OCI-LY7 (cell line): ENCODE results near the gene PROB1. TPM values are rescaled to one million over a fixed set of nuclear protein-coding genes. Genes with fewer than 3 reads are reported as not detected.

Source experiments
- BruUV-seq: library from RNA; stranded (reverse); fragments of 400-500 nt; replicated peaks from 2 replicates; lab custom pipeline; 2021; lab: Mats Ljungman, UMichigan
- CTCF ChIA-PET: fragments of 300-600 bp; sonication (Branson Sonifier 250); formaldehyde crosslinking; loops from one replicate; lab custom pipeline; 2022; ENCODE audit warnings: antibody characterized with exemption; ENCODE audit not compliant: unreplicated experiment; lab: Charles Lee
- POLR2A ChIA-PET: fragments of 300-600 bp; sonication (Branson Sonifier 250); formaldehyde crosslinking; loops from one replicate; lab custom pipeline; 2022; ENCODE audit warnings: antibody characterized with exemption; lab: Charles Lee
- DNase-seq: peaks from one replicate; pipeline ENCODE4 v3.0.0-alpha.2; 2015; ENCODE audit warnings: low spot score
- H2AFZ ChIP-seq: fragments of 200-600 bp; sonication (generic), shearing (Covaris generic); 2 replicates; pipeline ENCODE4 v1.6.1; 2014; ENCODE audit warnings: mild to moderate bottlenecking, antibody characterized with exemption, low read length, moderate library complexity
- H3K27ac ChIP-seq: fragments of 200-600 bp; sonication (generic); 2 replicates; pipeline ENCODE4 v1.5.1; 2014; ENCODE audit warnings: mixed run types, low read depth, mild to moderate bottlenecking, moderate library complexity, low read length, inconsistent platforms; ENCODE audit not compliant: poor library complexity, severe bottlenecking
- H3K36me3 ChIP-seq: fragments of 200-600 bp; sonication (generic); 2 replicates; pipeline ENCODE4 v1.6.1; 2014; ENCODE audit warnings: mild to moderate bottlenecking, antibody characterized with exemption, low read length, moderate library complexity, mixed read lengths; ENCODE audit not compliant: insufficient read depth
- H3K4me1 ChIP-seq: fragments of 200-600 bp; sonication (generic); 2 replicates; pipeline ENCODE4 v1.5.1; 2014; ENCODE audit warnings: mild to moderate bottlenecking, low read length; ENCODE audit not compliant: insufficient read depth, poor library complexity, severe bottlenecking
- H3K4me2 ChIP-seq: fragments of 200-600 bp; sonication (generic); 2 replicates; pipeline ENCODE4 v1.6.1; 2014; ENCODE audit warnings: mild to moderate bottlenecking, low read length
- H3K4me3 ChIP-seq: fragments of 200-600 bp; sonication (generic); 2 replicates; pipeline ENCODE4 v1.5.1; 2014; ENCODE audit warnings: mild to moderate bottlenecking, low read depth, low read length; ENCODE audit not compliant: poor library complexity, severe bottlenecking
- H3K79me2 ChIP-seq: fragments of 200-600 bp; sonication (generic); 2 replicates; pipeline ENCODE4 v1.6.1; 2016; ENCODE audit warnings: low read depth, mild to moderate bottlenecking, low read length, moderate library complexity, mixed read lengths; ENCODE audit not compliant: insufficient read depth
- H3K9me2 ChIP-seq: fragments of 200-600 bp; sonication (generic); 2 replicates; pipeline ENCODE4 v1.6.1; 2016; ENCODE audit warnings: mild to moderate bottlenecking, low read length, mixed read lengths; ENCODE audit not compliant: insufficient read depth
- H3K9me3 ChIP-seq: fragments of 200-600 bp; sonication (generic); 2 replicates; pipeline ENCODE4 v1.6.1; 2014; ENCODE audit warnings: mild to moderate bottlenecking, mixed run types, low read length, mixed read lengths
- H4K20me1 ChIP-seq: fragments of 200-600 bp; sonication (generic); 2 replicates; pipeline ENCODE4 v1.6.1; 2014; ENCODE audit warnings: mild to moderate bottlenecking, antibody characterized with exemption, low read length, moderate library complexity, mixed read lengths; ENCODE audit not compliant: insufficient read depth
- CTCF ChIP-seq: fragments of 200-600 bp; sonication (generic); conservative IDR thresholded peaks from 2 replicates; pipeline ENCODE4 v1.5.1; 2014; ENCODE audit warnings: mild to moderate bottlenecking, antibody characterized with exemption, low read length, moderate library complexity, mixed read lengths
- EZH2phosphoT487 ChIP-seq: fragments of 200-600 bp; sonication (generic); IDR thresholded peaks from 2 replicates; pipeline ENCODE4 v1.6.1; 2018; ENCODE audit warnings: low read depth, borderline replicate concordance, mild to moderate bottlenecking, mixed run types, antibody characterized with exemption, low read length, moderate library complexity, mixed read lengths
- intact Hi-C: fragments of 100-400 bp; cut with micrococcal nuclease; formaldehyde crosslinking; loops from one replicate; pipeline ENCODE4 v1.10.0; 2022; ENCODE audit not compliant: unreplicated experiment
- total RNA-seq, 2 experiments: library from RNA; depleted of rRNA in 1 of 2; stranded (reverse); fragments of >200 nt in 1 of 2; shearing (Covaris generic) in 1 of 2; gene quantifications; 2 replicates each; pipeline ENCODE4 v1.2.3, GENCODE V29; 2014 to 2022

Gene PROB1
- total RNA-seq, 2 experiments from 2014 or later: 4.6 to 5.9 TPM

DNA sequence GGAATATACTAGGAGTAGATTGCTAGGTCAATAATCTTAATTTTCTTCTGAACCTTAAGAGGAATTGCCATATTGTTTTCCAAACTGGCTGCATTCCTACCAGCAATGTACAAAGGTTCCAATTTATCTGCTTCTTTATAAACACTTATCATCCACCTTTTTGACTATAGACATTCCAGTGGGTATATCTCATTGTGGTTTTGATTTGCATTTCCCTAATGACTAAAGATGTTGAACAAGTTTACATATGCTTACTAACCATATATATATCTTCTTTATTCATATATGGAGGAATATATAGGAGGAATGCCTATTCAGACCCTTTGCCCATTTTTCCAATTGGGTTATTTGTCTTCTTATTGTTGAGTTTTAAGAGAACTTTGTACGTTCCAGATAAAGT, 36.8 kb upstream of the PROB1 start:
- BruUV-seq: no TSS peak
- Histone ChIP-seq H3K4me2 (no peak overlapping the region), H3K79me2 (no peaks in the 10 kb centered on the region), H3K27ac (no peak overlapping the region), H3K36me3 (no peaks in the 10 kb centered on the region), H3K4me3 (no peak overlapping the region), H2AFZ (no peak overlapping the region), H3K4me1 (no peaks in the 10 kb centered on the region), H3K9me3 (no peaks in the 10 kb centered on the region), H4K20me1 (no peaks in the 10 kb centered on the region), H3K9me2 (no peaks in the 10 kb centered on the region)
- POLR2A ChIA-PET: interaction anchor here (0.8 kb wide), 1 partner anchor 11 kb away, joined by 3 read pairs; no protein-coding TSS in a partner anchor
- DNase-seq: no peak
- intact Hi-C loops: no loop called here
- no peak for TF ChIP-seq EZH2phosphoT487
- TF ChIP-seq CTCF: no peak
- CTCF ChIA-PET: no interaction called here

DNA sequence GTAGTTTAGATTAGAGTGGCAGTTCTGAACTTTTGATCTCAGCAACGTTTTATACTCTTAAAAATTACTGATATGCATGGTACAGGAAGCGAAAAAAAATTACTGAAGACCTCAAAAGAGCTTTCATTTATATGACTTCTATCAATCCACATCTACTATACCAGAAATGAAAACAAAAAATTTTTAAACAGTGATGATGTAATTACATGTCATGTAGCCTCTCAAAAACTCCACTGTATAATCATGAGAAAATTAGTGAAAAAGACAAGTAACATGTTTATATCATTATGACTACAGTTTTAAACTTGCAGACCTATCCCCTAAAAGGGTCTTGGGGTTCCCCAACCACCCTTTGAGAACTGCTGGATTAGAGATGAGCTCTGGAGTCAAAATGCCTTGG, 35.1 kb upstream of the PROB1 start:
- ChIA-PET CTCF (no interaction called here), POLR2A (interaction anchor here (0.6 kb wide), 1 partner anchor 9 kb away, joined by 3 read pairs; no protein-coding TSS in a partner anchor)
- no peak for TF ChIP-seq CTCF
- no peak for TF ChIP-seq EZH2phosphoT487
- intact Hi-C loops: no loop called here
- Histone ChIP-seq H3K9me2 (no peaks in the 10 kb centered on the region), H3K4me3 (no peak overlapping the region), H3K4me1 (no peaks in the 10 kb centered on the region), H4K20me1 (no peaks in the 10 kb centered on the region), H3K79me2 (no peaks in the 10 kb centered on the region), H2AFZ (no peak overlapping the region), H3K9me3 (no peaks in the 10 kb centered on the region), H3K36me3 (no peaks in the 10 kb centered on the region), H3K27ac (no peak overlapping the region), H3K4me2 (no peak overlapping the region)
- BruUV-seq: no TSS peak
- DNase-seq: no peak

DNA sequence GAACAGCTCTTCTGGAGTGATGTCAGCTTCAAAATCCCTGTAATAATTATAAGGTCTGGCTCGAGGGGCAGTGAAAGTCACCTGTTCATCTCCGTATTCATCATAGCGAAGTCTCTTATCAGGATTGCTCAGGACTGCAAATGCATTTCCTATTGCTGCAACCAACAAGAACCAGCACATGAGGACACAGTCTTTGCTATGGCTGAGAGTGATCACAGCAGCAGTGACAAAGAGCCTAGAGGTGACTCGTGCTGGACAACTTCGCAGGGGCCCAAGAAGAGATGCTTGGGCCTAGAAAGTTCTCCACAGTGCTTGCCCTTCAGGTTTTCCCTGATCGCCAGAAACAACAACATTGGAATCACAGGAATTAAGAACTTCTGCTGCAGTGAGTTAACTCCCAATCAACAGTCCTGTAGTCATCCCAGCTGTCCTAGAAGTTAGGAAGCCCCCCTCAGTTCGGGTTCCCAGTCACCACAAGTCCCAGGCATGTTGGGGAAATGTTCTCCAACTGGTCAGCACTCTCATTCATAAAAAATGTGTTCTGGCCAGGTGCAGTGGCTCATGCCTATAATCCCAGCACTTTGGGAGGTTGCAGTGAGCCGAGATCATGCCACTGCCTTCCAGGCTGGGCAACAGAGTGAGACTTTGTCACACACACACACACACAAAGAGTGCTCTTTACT, 31.4 kb upstream of the PROB1 start:
- H3K27ac ChIP-seq: no peak overlapping the region
- no peak overlapping the region for H3K4me2 ChIP-seq
- no peak for DNase-seq
- no peaks in the 10 kb centered on the region for H3K4me1 ChIP-seq
- H3K4me3 ChIP-seq: no peak overlapping the region
- ChIA-PET CTCF (no interaction called here), POLR2A (interaction anchor here (0.8 kb wide), 1 partner anchor 12 kb away, joined by 3 read pairs; no protein-coding TSS in a partner anchor)
- H3K79me2 ChIP-seq: no peaks in the 10 kb centered on the region
- H3K36me3 ChIP-seq: no peaks in the 10 kb centered on the region
- no peak overlapping the region for H2AFZ ChIP-seq
- BruUV-seq: no TSS peak
- no peaks in the 10 kb centered on the region for H3K9me3 ChIP-seq
- TF ChIP-seq CTCF: no peak
- H3K9me2 ChIP-seq: no peaks in the 10 kb centered on the region
- intact Hi-C loops: no loop called here
- H4K20me1 ChIP-seq: no peaks in the 10 kb centered on the region
